AG04449 (cell line): ENCODE measurements around the gene BEAN1.

ENCODE experiments used
- CTCF ChIA-PET: fragments of 350-600 bp; formaldehyde crosslinking; extraction: SDS; loops from one replicate; lab custom pipeline; 2021; ENCODE audit warnings: antibody characterized with exemption; lab: Yijun Ruan, JAX
- POLR2A ChIA-PET: fragments of 400-600, 350-600 bp; formaldehyde crosslinking; extraction: SDS; loops from one replicate; lab custom pipeline; 2020; ENCODE audit warnings: antibody characterized with exemption, inconsistent platforms; lab: Yijun Ruan, JAX
- DNase-seq: peaks from one replicate; pipeline ENCODE4 v3.0.0-alpha.2; 2010; ENCODE audit warnings: low read depth, low spot score
- H3K4me3 ChIP-seq: 2 replicates; pipeline ENCODE4 v1.5.1; 2011; ENCODE audit warnings: low read depth, mild to moderate bottlenecking, control low read depth, low read length
- CTCF ChIP-seq: IDR thresholded peaks from one replicate; pipeline ENCODE4 v1.5.1; 2011; ENCODE audit warnings: mild to moderate bottlenecking, moderate library complexity, low read length, control low read depth, inconsistent platforms; ENCODE audit not compliant: insufficient read depth; ENCODE audit errors: missing control alignments

BEAN1 gene

GRCh38 chr16:66405057-66405783 is 21.9 kb upstream of the BEAN1 start:
- CTCF ChIA-PET = interaction anchor here (0.6 to 9.6 kb wide), 44 partner anchors 9 to 481 kb away, joined by 3 to 273 read pairs (median 6); partner anchors contain the start of genes CKLF, CMTM3, DYNC1LI2 and NAE1
- DNase-seq = no peak

GRCh38 chr16:66406534-66407221 is 20.4 kb upstream of the BEAN1 start:
- peak; percentile 81 for TF ChIP-seq CTCF
- H3K4me3 ChIP-seq = peak overlapping the region; percentile 68
- DNase-seq = no peak
- POLR2A ChIA-PET = interaction anchor here (1.0 kb wide), 1 partner anchor 9 kb away, joined by 3 read pairs; no protein-coding TSS in a partner anchor
- CTCF ChIA-PET = interaction anchor here (0.6 to 9.6 kb wide), 58 partner anchors 9 to 480 kb away, joined by 3 to 273 read pairs (median 4); partner anchors contain the start of genes CKLF and CMTM3

More at GRCh38 chr16:66405057-66405783, 21.9 kb upstream of the BEAN1 start:
- H3K4me3 ChIP-seq = no peak overlapping the region
- TF ChIP-seq CTCF = no peak
- POLR2A ChIA-PET = no interaction called here

GRCh38 chr16:66408163-66409048 is 18.7 kb upstream of the BEAN1 start:
- CTCF ChIA-PET = interaction anchor here (0.9 to 9.6 kb wide), 11 partner anchors 10 to 464 kb away, joined by 3 to 273 read pairs (median 4); no protein-coding TSS in a partner anchor
- POLR2A ChIA-PET = no interaction called here
- DNase-seq = no peak
- TF ChIP-seq CTCF = no peak
- H3K4me3 ChIP-seq = peak overlapping the region; percentile 19; the same call in 1 of the 2 replicates

GRCh38 chr16:66409156-66409555 is 17.9 kb upstream of the BEAN1 start:
- H3K4me3 ChIP-seq = no peak overlapping the region
- ChIA-PET CTCF (interaction anchor here (0.9 to 9.6 kb wide), 8 partner anchors 9 to 464 kb away, joined by 3 to 273 read pairs (median 4); no protein-coding TSS in a partner anchor), POLR2A (no interaction called here)
- TF ChIP-seq CTCF = no peak
- DNase-seq = no peak

- CTCF ChIA-PET = interaction anchor here (1.0 to 1.5 kb wide), 2 partner anchors 73 to 197 kb away, joined by 3 to 4 read pairs; no protein-coding TSS in a partner anchor
- no peak overlapping the region for H3K4me3 ChIP-seq
- POLR2A ChIA-PET = no interaction called here
- TF ChIP-seq CTCF = no peak
- DNase-seq = no peak
These were observed 14.9 kb upstream of the BEAN1 start for GRCh38 chr16:66412182-66412581.
